ENCODE measurements around the gene ARHGAP10.

ARHGAP10 gene

DNA sequence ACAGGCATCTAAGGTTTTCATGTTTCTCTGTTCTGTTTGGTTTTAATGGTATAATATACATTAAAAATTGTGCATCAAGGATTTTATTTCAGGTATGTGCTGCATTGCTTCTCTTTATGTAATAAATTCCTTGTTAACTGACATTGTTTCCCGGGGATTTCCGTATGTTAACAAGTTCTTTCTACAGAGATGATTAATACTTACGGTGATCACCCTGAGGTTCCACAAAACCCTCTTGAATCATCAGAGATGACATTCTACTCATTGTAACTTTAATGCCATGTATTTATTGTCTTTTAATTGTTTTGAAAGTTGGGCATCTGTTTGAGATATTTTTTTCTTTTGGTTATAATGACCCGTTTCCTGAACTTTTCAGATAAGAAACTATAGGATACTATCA, 37.5 kb downstream of the ARHGAP10 start:
- no peak for DNase-seq

DNA sequence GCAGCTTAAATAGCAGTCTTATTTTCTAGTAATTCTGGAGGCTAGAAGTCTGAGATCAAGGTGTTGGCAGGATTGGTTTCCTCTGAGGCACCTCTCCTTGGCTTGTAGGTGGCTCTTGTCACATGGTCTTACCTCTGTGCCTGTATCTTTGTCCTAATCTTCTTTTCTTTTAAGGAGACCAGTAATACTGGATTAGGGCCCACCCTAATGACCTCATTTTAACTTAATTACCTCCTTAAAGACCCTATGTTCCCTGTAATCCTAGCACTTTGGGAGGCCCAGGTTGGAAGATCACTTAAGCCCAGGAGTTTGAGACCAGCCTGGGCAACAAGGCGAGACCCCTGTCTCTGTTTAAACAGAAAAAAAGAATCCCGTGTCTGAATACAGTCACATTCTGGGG, 38.9 kb downstream of the ARHGAP10 start:
- no peak for DNase-seq

- no peak for DNase-seq
These were observed 40.2 kb downstream of the ARHGAP10 start for GRCh38 chr4:147772056-147772455.

DNA sequence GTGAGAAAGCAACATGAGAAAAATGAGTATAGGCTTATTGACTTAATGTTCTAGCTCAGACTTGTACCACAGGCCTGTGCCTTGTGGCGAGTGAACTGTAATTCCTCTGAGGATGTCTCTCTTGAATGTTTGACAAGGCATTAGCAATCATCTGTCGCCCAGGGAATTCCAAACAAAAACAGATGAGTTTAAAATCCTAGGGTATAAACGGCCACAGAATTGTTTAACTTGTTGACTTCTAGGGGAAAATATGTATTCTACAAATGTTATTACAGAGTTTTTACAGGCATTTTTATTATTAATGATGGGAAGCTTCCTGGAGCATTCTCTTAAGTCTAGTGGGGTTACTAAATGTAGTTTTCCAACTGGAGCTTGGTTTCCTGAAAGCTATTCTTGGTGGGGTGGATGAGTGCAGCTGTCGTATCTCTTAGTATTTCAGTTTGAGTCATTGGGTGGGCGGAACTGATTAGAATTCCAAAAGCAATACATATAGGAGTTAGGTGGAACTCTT, 40.6 kb downstream of the ARHGAP10 start:
- no peak for DNase-seq

DNA sequence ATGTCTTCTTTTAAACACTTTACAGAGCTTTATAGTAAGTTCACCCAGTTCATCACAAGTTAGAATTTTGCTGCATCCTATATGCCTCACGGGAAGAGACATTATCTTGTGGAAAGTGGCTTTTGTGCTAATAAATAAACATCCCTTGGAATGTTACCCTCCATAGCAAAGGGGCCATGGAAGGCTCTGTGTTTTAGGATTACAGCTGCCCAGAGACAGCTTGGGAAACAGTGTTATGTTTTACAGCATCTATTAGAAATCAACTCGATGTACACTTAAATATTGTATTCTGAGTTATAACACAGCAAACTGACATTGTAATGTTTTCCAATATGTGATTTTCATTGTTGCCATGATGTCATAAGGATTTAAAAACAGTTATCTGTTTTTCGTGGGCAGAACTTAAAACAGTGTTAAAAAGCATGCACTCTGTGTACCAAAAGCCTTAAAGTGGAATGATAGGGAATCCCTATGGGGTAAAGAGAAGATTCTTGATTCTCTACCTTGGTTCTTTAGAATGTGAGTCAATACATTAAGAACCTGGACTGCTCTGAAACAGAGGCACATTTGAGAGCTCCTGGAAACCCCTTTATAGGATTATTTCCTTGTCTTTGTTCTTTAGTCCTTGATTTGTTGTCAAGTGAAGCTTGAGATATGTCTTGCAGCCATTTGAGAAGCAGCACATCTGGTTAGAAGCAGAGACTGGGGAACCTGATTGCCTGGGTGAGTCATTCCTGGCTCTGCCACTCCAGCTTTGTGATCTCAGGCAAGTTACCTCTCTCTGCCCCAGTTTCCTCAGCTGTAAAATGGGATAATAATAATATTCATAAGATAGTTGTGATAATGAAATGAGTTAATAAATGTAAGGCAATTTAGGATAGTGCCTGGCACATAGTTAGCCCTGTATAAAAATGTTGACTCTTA, 41.6 kb downstream of the ARHGAP10 start:
- no peak for DNase-seq

- no peak for DNase-seq
These were observed 44.8 kb downstream of the ARHGAP10 start for GRCh38 chr4:147776716-147777115.

DNA sequence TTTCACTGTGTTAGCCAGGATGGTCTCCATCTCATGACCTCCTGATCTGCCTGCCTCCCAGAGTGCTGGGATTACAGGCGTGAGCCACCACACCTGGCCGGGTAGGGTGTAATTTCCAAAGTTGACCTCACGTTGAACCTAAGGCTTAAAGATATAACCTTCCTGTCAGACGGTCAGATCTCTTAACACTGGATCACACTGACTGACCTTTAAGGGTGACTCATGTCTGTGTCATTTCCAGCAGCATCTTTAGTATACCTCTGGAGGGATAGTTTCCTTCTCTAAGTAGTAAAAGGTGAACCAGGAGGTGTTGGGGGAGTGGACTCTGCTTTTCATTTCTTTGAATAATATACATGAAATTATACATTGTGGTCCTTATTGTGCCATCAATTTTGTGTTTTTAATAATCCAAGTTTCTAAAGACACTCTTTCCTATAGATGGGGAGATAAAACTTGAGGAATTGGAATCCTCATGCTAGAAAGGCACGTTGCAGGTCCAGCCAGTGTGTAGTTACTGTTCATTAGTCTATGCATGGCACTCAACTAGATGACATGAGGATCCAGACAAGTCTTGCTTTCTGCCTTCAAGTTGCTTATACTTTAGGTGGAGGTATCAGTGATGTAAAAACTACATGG, 45.7 kb downstream of the ARHGAP10 start:
- no peak for DNase-seq

DNA sequence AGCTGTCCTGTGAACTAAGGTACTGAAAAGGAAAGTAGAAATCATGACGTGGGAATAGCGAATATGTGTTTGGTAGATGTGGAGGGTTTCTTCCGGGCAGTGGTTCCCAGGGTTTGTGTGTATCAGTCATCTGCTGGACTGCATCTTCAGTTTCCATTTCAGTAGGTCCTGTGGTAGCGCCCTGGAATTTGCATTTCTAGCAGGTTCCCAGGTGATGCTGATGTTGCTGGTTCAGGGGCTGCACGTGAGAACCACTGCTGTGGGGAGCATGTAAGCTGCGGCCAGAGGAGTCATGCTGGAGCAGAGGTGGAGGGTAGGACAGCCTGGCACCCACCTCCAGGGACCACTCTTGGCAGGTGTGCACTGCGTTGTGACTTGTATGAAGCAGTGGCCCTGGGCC, 47.1 kb downstream of the ARHGAP10 start:
- DNase-seq: no peak

DNA sequence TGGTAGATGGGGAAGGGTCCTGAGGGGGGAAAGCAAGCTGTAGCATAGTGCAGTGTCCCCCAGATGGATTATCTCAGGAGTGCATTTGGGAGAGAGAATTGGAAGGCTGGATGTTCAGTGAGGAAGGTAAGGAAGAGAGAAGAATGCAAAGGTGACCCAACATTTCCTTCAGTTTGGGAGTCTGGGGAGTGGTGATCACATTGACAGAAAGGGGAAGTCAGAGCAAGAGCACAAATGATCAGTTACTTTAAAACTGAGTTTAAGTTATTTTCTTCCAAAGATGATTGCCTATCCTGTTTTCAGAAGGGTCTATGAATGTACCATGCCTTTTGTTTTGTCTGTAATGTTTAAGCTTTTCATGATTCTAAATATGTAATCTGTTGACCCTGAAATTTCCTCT, 47.6 kb downstream of the ARHGAP10 start:
- no peak for DNase-seq

DNA sequence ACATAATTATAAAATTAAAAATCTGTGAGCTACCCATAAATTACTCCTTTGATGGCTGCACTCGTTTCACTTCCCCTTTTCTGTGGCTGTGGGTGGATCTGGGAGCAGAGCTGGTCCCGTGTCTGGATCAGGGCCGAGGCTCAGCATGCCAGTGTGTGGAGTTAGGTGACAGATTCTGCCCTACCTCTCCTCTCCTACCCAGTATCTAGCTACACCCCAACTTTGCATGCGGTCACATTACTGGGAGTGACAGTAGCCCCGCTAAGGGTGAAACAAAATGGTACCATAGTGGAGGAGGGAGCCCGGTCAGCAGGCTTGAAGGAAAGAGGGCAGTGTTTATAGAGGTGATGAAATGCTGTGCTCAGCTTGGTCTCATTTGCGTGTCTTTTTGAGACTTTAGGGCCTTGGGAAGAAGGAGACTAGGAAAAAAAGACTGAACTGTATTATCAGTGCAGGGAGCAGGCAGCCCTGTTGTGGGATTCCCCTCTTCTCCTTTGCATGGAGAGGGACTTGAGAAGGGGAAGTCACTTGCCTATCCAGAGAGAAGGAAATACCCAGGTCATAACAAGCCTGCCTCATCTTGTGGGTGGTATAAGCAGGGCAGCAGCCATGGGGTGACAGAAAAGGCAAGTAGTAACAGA, 48.4 kb downstream of the ARHGAP10 start:
- DNase-seq: no peak

GRCh38 chr4:147782087-147782781, 50.3 kb downstream of the ARHGAP10 start:
- DNase-seq: no peak

GRCh38 chr4:147785129-147785528, 53.2 kb downstream of the ARHGAP10 start:
- no peak for DNase-seq

GRCh38 chr4:147786031-147786430, 54.1 kb downstream of the ARHGAP10 start:
- DNase-seq: no peak

DNA sequence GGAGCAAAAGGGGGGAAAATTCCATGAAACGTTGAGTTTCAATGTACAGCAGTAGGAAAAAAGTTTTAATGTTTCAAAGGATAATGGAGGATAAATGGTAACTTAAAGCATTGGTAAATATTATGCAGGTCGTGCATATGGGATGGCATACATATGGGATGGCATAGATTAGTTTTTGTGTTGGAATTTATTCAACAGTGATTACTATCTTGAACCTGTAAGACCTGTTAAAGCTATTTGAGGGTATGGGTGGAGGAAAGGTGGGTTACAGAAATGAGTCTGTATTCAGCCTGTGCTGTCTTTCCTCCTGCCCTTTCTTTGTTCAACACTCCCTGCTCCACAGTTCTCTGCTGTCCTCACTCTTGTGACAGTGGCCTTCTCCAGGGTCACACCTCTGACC, 54.6 kb downstream of the ARHGAP10 start:
- no peak for DNase-seq

DNA sequence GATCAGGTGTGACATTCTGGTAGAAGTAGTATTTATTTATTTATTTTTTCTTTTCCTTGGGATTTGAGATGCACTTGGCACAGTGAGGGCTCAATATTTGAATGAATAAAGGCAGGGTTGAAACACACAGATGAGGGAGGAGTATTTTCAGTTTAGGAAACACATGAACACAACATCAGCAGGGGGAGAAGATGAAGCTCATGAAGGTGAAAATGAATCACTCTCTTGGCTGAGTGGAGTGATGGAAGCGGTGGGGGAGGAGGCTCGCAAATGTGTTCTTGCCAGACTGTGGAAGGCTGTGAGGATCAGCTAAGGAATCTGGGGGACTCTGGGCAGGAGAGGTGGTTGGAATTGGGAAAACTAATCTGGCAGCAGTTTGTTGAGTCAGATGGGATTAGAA, 55.3 kb downstream of the ARHGAP10 start:
- no peak for DNase-seq

DNA sequence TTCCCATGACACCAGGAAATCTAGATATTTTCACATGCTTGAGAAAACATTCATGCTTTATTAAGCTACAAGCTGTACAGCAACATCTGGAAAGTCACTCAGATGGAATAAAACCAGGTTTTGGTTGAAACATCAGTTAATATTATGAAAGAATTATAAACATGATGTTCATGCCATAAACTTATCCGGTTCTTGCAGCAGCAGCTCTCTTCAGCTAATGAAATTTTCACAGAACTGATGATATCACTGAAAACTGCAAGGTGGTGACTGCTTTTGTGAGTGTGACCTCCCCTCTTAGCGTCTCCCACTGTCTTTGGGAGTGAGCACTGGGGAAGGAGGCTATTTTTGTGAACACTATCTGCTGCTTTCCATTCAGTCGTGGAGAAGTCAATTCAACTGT, 56.9 kb downstream of the ARHGAP10 start:
- DNase-seq: no peak

DNA sequence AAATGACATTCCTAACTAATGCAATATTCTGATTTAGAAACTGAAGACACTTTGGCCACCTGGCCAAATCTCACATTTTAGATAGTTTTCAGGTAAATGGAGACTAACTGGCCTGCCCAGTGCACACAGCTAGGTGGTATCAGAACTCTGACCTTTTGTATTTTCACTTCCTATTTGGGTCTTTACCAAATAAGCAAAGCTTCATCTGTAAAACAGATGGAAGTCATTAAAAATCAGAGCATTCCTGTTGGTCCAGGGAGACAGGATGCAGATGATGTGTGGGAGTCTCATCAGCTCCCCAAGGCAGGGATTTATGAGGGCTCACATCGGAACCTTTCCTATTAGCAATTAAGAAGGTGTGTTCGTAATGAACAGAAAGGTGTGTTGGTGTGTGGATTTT, 57.7 kb downstream of the ARHGAP10 start:
- no peak for DNase-seq

DNA sequence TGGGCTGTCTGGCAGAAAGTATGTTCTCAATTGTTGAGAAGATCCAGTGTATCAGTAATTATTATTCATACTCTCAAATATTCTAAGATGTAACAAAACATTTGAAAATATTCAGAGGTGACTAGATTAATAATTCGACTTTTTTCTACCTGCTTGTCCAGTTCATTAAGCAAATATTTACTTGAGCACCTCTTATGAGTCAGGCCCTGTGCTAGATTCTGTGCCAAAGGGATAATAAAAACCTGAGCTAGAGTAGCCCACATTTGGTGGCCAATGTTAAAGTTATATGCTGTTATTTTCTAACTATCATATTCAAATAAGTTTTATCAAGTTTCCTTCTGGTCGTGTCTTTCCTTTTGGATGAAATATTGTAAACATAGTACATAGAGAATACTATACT, 58.5 kb downstream of the ARHGAP10 start:
- no peak for DNase-seq

- no peak for DNase-seq
These were observed 59.5 kb downstream of the ARHGAP10 start for GRCh38 chr4:147791341-147791740.

GRCh38 chr4:147791865-147792264, 60.0 kb downstream of the ARHGAP10 start:
- DNase-seq: no peak

DNA sequence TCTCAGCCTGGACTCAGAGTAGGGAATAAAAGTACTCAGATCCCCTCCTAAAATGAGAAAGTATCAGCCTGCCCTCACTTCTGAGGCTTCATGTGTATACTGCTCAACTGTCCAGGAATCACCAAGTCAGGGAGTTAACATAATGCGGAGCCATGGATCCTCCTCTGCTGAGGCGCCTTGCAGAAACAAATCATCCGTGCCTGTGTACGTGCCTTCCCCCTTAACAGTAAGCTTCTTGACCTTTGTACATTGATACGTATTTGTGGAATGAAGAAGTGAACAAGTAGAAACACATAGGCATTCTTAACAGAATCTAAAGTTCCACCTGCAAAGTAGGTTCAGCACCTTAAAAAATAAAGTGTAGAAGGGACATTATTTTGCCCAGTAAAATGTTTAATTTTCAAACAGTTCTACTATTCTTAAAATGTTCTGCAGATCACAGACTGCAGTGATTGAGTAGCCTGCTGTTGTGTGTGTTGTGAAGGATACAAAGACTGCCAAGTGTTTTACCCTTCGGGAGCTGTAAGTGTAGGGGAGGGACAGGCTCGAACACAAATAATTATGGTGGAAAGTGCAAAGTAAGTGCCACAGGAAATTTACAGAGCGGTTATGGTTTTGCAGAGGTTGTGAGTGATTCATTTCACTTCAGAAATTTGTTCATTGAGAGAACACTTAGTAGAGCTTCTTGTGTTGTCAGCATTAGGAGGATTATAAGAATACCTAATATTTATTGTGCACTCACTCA, 61.9 kb downstream of the ARHGAP10 start:
- no peak for DNase-seq

GRCh38 chr4:147794314-147794680, 62.4 kb downstream of the ARHGAP10 start:
- DNase-seq: no peak

Data from retina (tissue), 1 donor.